BLaER1 treated with 17β-estradiol and CSF1 and Interleukin-3, amounts not matched to agents 10 nM and 100 nM (cell line): ENCODE results near the gene TRAPPC2L.

Source experiments
- H3K27ac ChIP-seq, 11 experiments: shearing (Covaris generic); formaldehyde crosslinking; 2 replicates each; pipeline ENCODE4 v1.8.1; 2022
- H3K27me3 ChIP-seq, 11 experiments: shearing (Covaris generic); formaldehyde crosslinking; 2 replicates each; pipeline ENCODE4 v1.8.1; 2022
- H3K36me3 ChIP-seq, 11 experiments: shearing (Covaris generic); formaldehyde crosslinking; 2 replicates each; pipeline ENCODE4 v1.8.1; 2022
- H3K4me1 ChIP-seq, 10 experiments: shearing (Covaris generic); formaldehyde crosslinking; 2 replicates each; pipeline ENCODE4 v1.8.1; 2022
- H3K4me2 ChIP-seq, 11 experiments: shearing (Covaris generic); formaldehyde crosslinking; 2 replicates each; pipeline ENCODE4 v1.8.1; 2022
- H3K4me3 ChIP-seq, 10 experiments: shearing (Covaris generic); formaldehyde crosslinking; 2 replicates each; pipeline ENCODE4 v1.8.1; 2022
- H3K9ac ChIP-seq, 11 experiments: shearing (Covaris generic); formaldehyde crosslinking; 2 replicates each; pipeline ENCODE4 v1.8.1; 2022
- H3K9me3 ChIP-seq, 11 experiments: shearing (Covaris generic); formaldehyde crosslinking; replicated peaks in 1 of 11; 2 replicates each; pipeline ENCODE4 v1.8.1; 2022
- H4K20me1 ChIP-seq, 11 experiments: shearing (Covaris generic); formaldehyde crosslinking; 2 replicates each; pipeline ENCODE4 v1.8.1; 2022
- Cebpa-rat ChIP-seq, 11 experiments: shearing (Covaris generic); IDR thresholded peaks; 2 replicates each; pipeline ENCODE4 v1.8.1; 2022

TRAPPC2L gene

DNA sequence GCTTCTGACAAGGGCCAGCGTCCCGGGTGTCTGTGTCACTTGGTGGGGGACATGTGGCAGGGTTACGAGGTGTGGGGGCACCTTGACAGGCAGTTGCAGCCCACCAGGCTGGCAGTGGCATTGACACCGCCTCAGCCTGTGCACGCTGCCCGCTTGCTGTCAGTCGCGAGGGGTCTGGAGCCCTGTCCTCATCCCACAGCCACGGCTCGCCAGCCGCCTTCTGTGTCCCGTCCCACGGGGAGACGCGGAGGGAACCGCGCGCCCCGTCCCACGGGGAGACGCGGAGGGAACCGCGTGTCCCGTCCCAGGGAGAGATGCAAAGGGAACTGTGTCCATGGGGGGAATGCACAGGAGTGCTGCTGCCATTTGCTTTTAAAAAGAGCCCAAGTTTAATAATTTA lies 6.0 kb downstream of the TRAPPC2L start:
- peak overlapping the region in 3 of 11 experiments; percentile 47 to 98 (median 97); a peak in 6 of 22 replicates for H3K27ac ChIP-seq
- peaks cover 29 to 89% (median 84%) of the 10 kb centered on the region in 10 experiments for H3K4me1 ChIP-seq
- 0 out of 22 replicates have a peak, but pooled peaks cover 0 to under 1% (median 0%) of the 10 kb centered on the region in 11 experiments for H3K27me3 ChIP-seq
- H3K9me3 ChIP-seq: no peaks in the 10 kb centered on the region
- H3K4me3 ChIP-seq: no peak overlapping the region
- H3K4me2 ChIP-seq: peak overlapping the region in 2 of 11 experiments; percentile 52 to 57; a peak in 2 of 22 replicates
- peaks cover 25 to 49% (median 36%) of the 10 kb centered on the region in 11 experiments for H3K36me3 ChIP-seq
- peak overlapping the region in 3 of 11 experiments; percentile 31 to 56 (median 46); a peak in 3 of 22 replicates for H3K9ac ChIP-seq
- H4K20me1 ChIP-seq: peaks cover 0 to 68% (median 10%) of the 10 kb centered on the region in 11 experiments; a peak in 12 of 22 replicates
- no peak for TF ChIP-seq Cebpa-rat (IDR thresholded peaks at IDR 0.05)

DNA sequence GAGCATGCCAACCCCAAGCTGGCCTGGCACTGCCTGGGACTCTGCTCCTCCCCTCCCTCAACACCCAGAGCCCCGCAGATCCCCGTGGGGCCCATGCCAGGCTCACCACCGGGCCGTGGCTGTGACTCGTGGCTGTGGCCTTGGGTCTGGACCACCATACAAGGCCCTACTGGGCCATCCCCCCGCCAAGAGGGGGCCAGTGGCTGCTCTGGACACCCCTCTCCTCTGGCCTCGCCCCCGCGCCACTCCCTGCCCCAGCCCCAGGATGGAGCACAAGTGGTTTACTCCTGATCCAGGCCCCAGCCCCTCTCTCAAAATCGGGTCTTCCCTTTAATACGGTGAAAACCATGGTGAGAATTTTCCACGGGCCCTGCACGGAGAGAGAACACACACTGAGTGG lies 6.5 kb downstream of the TRAPPC2L start:
- Histone ChIP-seq H4K20me1 (peaks cover 0 to 64% (median 7%) of the 10 kb centered on the region in 11 experiments; a peak in 12 of 22 replicates), H3K36me3 (peaks cover 25 to 46% (median 36%) of the 10 kb centered on the region in 11 experiments), H3K4me2 (peak overlapping the region in 8 of 11 experiments; percentile 23 to 64 (median 52); a peak in 12 of 22 replicates), H3K4me1 (peaks cover 25 to 89% (median 80%) of the 10 kb centered on the region in 10 experiments), H3K27ac (peak overlapping the region in 4 of 11 experiments; percentile 21 to 97 (median 52); a peak in 6 of 22 replicates), H3K9ac (peak overlapping the region in 6 of 11 experiments; percentile 3 to 56 (median 28); a peak in 8 of 22 replicates), H3K4me3 (no peak overlapping the region), H3K9me3 (no peaks in the 10 kb centered on the region), H3K27me3 (peaks cover 0 to 5% (median 0%) of the 10 kb centered on the region in 11 experiments; a peak in 1 of 22 replicates)
- no peak for TF ChIP-seq Cebpa-rat (IDR thresholded peaks at IDR 0.05)

DNA sequence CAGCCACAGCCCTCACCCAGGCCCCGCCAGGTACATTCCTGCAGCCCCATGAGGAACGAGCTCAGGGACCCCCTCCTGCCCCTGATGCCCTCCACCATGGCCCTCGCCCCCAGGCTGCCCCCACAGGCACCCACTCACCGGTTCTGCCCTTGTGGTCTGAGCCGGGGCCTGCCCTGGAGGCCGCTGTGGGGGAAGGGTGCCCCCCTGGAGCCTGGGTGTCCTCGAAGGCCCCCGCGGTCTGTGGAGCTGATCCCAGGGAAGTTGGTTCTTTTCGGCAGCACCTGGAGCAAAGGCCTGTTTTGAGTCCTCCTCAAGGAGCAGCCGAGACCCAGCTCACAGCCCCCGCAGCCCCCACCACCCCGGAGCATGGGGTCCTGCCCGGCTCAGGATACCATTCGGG lies 7.2 kb downstream of the TRAPPC2L start:
- H3K4me1 ChIP-seq: peaks cover 18 to 87% (median 74%) of the 10 kb centered on the region in 10 experiments
- no peak for TF ChIP-seq Cebpa-rat (IDR thresholded peaks at IDR 0.05)
- peaks cover 25 to 40% (median 33%) of the 10 kb centered on the region in 11 experiments for H3K36me3 ChIP-seq
- H3K9ac ChIP-seq: peak overlapping the region in 5 of 11 experiments; percentile 6 to 56 (median 31); a peak in 5 of 22 replicates
- peaks cover 0 to 11% (median 5%) of the 10 kb centered on the region in 11 experiments; a peak in 13 of 22 replicates for H3K27me3 ChIP-seq
- peaks cover 0 to 63% (median 6%) of the 10 kb centered on the region in 11 experiments; a peak in 12 of 22 replicates for H4K20me1 ChIP-seq
- no peaks in the 10 kb centered on the region for H3K9me3 ChIP-seq
- peak overlapping the region in 4 of 11 experiments; percentile 21 to 97 (median 40); a peak in 5 of 22 replicates for H3K27ac ChIP-seq
- peak overlapping the region in 8 of 11 experiments; percentile 23 to 64 (median 52); a peak in 12 of 22 replicates for H3K4me2 ChIP-seq
- H3K4me3 ChIP-seq: no peak overlapping the region

DNA sequence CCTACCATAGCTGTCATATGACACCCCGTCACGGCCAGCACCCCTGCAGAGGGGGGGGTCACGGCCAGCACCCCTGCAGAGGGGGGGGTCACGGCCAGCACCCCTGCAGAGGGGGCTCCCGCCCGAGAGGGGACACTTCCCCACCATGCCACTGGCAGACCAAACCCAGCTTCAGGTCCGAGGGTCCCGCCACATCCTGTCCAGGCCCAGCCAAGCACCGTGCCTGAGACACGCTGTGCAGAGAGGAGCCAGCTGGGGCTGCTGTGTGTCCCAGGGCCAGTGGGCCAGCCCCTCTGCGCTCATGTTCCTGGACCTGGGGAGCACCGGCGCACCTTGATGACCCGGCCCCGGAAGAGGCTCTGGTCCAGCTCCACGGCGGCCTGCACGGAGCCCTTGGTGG lies 7.6 kb downstream of the TRAPPC2L start:
- Histone ChIP-seq H3K4me3 (no peak overlapping the region), H3K27ac (peak overlapping the region in 3 of 11 experiments; percentile 21 to 97 (median 25); a peak in 2 of 22 replicates), H3K27me3 (peaks cover 1 to 16% (median 10%) of the 10 kb centered on the region in 11 experiments; a peak in 18 of 22 replicates), H3K9ac (peak overlapping the region in 2 of 11 experiments; percentile 35 to 56; a peak in 1 of 22 replicates), H3K4me2 (peak overlapping the region in 7 of 11 experiments; percentile 23 to 64 (median 52); a peak in 6 of 22 replicates), H3K9me3 (no peaks in the 10 kb centered on the region), H4K20me1 (peaks cover 0 to 64% (median 6%) of the 10 kb centered on the region in 11 experiments; a peak in 13 of 22 replicates), H3K36me3 (peaks cover 25 to 37% (median 33%) of the 10 kb centered on the region in 11 experiments), H3K4me1 (peaks cover 14 to 85% (median 70%) of the 10 kb centered on the region in 10 experiments)
- TF ChIP-seq Cebpa-rat (IDR thresholded peaks at IDR 0.05): no peak

DNA sequence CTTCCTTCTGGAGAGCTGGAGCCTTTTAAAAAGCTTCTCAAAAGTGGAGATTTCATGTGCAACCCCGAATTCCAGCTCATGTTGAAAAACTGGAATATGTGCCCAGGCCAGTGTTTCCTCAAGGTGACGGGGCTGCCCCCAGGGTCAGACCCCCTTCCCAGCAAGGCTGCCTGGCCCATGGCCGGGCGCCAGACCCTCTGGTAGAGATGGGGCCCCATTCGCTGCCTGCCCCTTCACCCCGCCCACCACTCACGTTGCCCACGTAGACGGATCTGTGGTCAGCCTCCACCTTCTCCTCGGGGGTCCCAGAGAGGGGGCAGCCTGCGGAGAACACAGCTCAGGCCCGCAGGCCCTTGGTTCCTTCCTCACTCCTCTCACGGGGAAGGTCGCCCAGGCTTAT lies 8.4 kb downstream of the TRAPPC2L start:
- H3K9me3 ChIP-seq: no peaks in the 10 kb centered on the region
- H4K20me1 ChIP-seq: peaks cover 0 to 61% (median 6%) of the 10 kb centered on the region in 11 experiments; a peak in 14 of 22 replicates
- no peak overlapping the region for H3K4me3 ChIP-seq
- H3K36me3 ChIP-seq: peaks cover 25 to 33% (median 28%) of the 10 kb centered on the region in 11 experiments
- TF ChIP-seq Cebpa-rat (IDR thresholded peaks at IDR 0.05): no peak
- peak overlapping the region in 7 of 11 experiments; percentile 8 to 65 (median 55); a peak in 5 of 22 replicates for H3K4me2 ChIP-seq
- H3K9ac ChIP-seq: 0 out of 22 replicates have a peak overlapping the region, but pooled peaks of 2 of the 11 experiments have one; percentile 7 to 24
- no peak overlapping the region for H3K27ac ChIP-seq
- peaks cover 6 to 79% (median 63%) of the 10 kb centered on the region in 10 experiments for H3K4me1 ChIP-seq
- H3K27me3 ChIP-seq: peaks cover 9 to 24% (median 17%) of the 10 kb centered on the region in 11 experiments

DNA sequence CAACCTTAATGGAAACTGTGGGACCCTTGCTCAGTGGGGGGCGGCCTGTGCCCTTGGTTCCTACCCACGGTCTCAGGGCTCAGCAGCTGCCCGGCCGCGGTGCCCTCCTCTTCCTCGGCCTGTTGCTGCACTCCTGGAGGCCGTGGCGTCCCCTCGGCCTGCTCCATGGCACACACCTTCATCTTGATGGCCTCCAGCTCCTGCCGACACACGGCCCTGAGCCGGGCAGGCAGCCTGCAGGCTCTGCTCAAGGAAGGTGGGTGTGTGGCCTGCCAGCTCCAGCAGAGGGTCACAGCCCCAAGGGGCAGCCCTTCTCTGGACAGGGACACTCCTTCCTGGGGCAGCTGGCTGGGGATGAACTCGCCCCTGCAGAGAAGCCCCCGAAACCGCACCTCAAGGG lies 8.8 kb downstream of the TRAPPC2L start:
- Histone ChIP-seq H3K4me1 (peaks cover 6 to 79% (median 63%) of the 10 kb centered on the region in 10 experiments), H3K9me3 (no peaks in the 10 kb centered on the region), H3K4me3 (no peak overlapping the region), H3K27me3 (peaks cover 13 to 28% (median 21%) of the 10 kb centered on the region in 11 experiments), H3K27ac (no peak overlapping the region), H3K36me3 (peaks cover 21 to 29% (median 24%) of the 10 kb centered on the region in 11 experiments), H4K20me1 (peaks cover 0 to 60% (median 6%) of the 10 kb centered on the region in 11 experiments; a peak in 14 of 22 replicates), H3K9ac (peak overlapping the region in 3 of 11 experiments; percentile 7 to 29 (median 24); a peak in 2 of 22 replicates), H3K4me2 (peak overlapping the region in 8 of 11 experiments; percentile 8 to 65 (median 56); a peak in 14 of 22 replicates)
- no peak for TF ChIP-seq Cebpa-rat (IDR thresholded peaks at IDR 0.05)

DNA sequence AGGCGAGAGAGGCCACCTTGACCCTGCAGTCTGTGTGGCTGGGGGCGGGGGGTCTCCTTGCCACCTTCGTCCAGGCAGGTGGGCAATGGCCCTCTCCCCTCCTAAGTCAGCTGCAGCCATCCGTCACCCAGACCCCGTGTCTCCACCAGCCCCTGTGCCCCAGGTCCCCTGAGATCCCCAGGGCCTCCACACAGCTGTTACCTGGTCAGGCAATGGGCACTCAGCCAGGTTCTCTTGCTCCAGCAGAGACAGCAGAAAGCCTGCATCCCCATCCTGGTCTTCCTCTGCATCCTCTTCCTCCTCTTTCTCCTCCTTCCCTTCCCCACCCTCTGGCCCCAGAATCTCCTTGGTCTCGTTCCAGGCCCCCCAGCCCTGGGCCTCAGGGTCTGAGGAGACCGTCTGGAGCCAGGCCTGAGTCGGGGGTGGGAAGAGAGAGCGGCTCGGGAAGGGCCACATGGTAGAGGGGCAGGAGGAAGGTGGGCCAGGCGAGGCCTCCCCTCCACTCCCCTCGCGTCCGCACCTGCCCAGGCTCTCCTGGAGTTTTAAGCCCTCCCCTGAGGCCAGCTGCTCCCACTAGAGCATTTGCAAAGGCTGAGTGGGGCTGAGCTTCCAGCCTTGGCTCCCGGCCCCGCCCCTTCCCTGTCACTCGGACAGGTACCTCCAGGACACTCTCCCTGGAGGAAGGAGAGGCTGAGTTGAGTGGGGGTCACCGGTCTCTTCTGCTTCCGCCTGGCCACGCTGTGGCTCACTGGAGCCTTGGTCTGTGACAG lies 9.4 kb downstream of the TRAPPC2L start, which contains the start of gene PABPN1L:
TSS of gene PABPN1L (minus strand) at position 510 of the 770 bp plus-strand sequence. CDS start at position 456, 54 bp downstream.
- H3K36me3 ChIP-seq: peaks cover 15 to 23% (median 18%) of the 10 kb centered on the region in 11 experiments
- no peak within 1 kb of the TSS for H3K27ac ChIP-seq
- H3K9ac ChIP-seq: peak within 1 kb of the TSS in 3 of 11 experiments; percentile 24 to 29 (median 24); a peak in 3 of 22 replicates
- H3K27me3 ChIP-seq: peaks cover 19 to 34% (median 27%) of the 10 kb centered on the region in 11 experiments
- H4K20me1 ChIP-seq: peaks cover 0 to 60% (median 7%) of the 10 kb centered on the region in 11 experiments; a peak in 15 of 22 replicates
- H3K4me3 ChIP-seq: no peak within 1 kb of the TSS
- peak within 1 kb of the TSS in 8 of 11 experiments; percentile 8 to 65 (median 56); a peak in 15 of 22 replicates for H3K4me2 ChIP-seq
- H3K9me3 ChIP-seq: no peaks in the 10 kb centered on the region
- H3K4me1 ChIP-seq: peaks cover 10 to 79% (median 63%) of the 10 kb centered on the region in 10 experiments
- TF ChIP-seq Cebpa-rat (IDR thresholded peaks at IDR 0.05): no peak
